ENCODE results near the gene ENO2.

The ENO2 gene

GRCh38 chr12:6965026-6965661, 50.8 kb downstream of the ENO2 start:
- H3K4me3 ChIP-seq, result peak overlapping the region in 3 of 7 experiments; percentile 51 to 63 (median 52)
- H3K27ac ChIP-seq, result peak overlapping the region in 20 of 21 experiments; percentile 0 to 97 (median 91)

- H3K4me3 ChIP-seq, result no peak overlapping the region
- H3K27ac ChIP-seq, result peak overlapping the region in 10 of 21 experiments; percentile 39 to 97 (median 92)
These were observed 51.3 kb downstream of the ENO2 start for GRCh38 chr12:6965714-6966113.

GRCh38 chr12:6966351-6966750, 52.0 kb downstream of the ENO2 start:
- Histone ChIP-seq H3K27ac (no peak overlapping the region), H3K4me3 (no peak overlapping the region)

GRCh38 chr12:6967651-6968100, 53.3 kb downstream of the ENO2 start:
- Histone ChIP-seq H3K27ac (peak overlapping the region in 1 of 21 experiments; percentile 32), H3K4me3 (no peak overlapping the region)

- H3K4me3 ChIP-seq, result no peak overlapping the region
- peak overlapping the region in 2 of 21 experiments; percentile 32 to 98 for H3K27ac ChIP-seq
These were observed 54.0 kb downstream of the ENO2 start for GRCh38 chr12:6968426-6968825.

- peak overlapping the region; percentile 68 to 93 (median 89) for H3K4me3 ChIP-seq
- H3K27ac ChIP-seq, result peak overlapping the region; percentile 80 to 99 (median 93)
These were observed 55.7 kb downstream of the ENO2 start for GRCh38 chr12:6970096-6970527.
